Measurements from ENCODE around the gene SPRYD7.

- TF ChIP-seq EZH2 (IDR thresholded peaks at IDR 0.05; ENCODE audit: low read depth, low read length, severe bottlenecking) (no peak), TCF12 (IDR thresholded peaks at IDR 0.05; ENCODE audit: low read depth, low read length) (no peak), CTCF (IDR thresholded peaks at IDR 0.05; ENCODE audit: control extremely low read depth in 1 of 3, insufficient read depth in 1 of 3, low read depth in 1 of 3, low read length in 3 of 3) (no peak), USF2 (IDR thresholded peaks at IDR 0.05; ENCODE audit: low read length) (no peak), SP2 (IDR thresholded peaks at IDR 0.05; ENCODE audit: low read length) (no peak), CEBPB (IDR thresholded peaks at IDR 0.05; ENCODE audit: low read depth, low read length) (no peak), TEAD4 (IDR thresholded peaks at IDR 0.05; ENCODE audit: low read depth, low read length) (no peak), SUZ12 (IDR thresholded peaks at IDR 0.05; ENCODE audit: low read length) (no peak), POLR2A (IDR thresholded peaks at IDR 0.05; ENCODE audit: control extremely low read depth in 1 of 2, low read depth in 2 of 2, low read length in 2 of 2) (no peak), SIN3A (conservative IDR thresholded peaks at IDR 0.05 in 1 of 2, IDR thresholded peaks at IDR 0.05 in 1 of 2; ENCODE audit: low read depth in 1 of 2, low read length in 2 of 2) (no peak), EP300 (IDR thresholded peaks at IDR 0.05; ENCODE audit: borderline replicate concordance in 1 of 2, low read depth in 2 of 2, low read length in 2 of 2) (no peak)
Measured at GRCh38 chr13:49874430-49874829, 61.7 kb downstream of the SPRYD7 start.

Measured in H1 (cell line).